Measurements from ENCODE around the gene M1AP. TPM values are rescaled to one million over a fixed set of nuclear protein-coding genes. Genes with fewer than 3 reads are reported as not detected.

Gene M1AP
- not detected in 2 replicates for total RNA-seq

GRCh38 chr2:74648009-74648443 is at the start of gene M1AP:
M1AP (minus strand) TSS chr2:74648330; CDS start chr2:74640275, 8,055 bp downstream.

DNA sequence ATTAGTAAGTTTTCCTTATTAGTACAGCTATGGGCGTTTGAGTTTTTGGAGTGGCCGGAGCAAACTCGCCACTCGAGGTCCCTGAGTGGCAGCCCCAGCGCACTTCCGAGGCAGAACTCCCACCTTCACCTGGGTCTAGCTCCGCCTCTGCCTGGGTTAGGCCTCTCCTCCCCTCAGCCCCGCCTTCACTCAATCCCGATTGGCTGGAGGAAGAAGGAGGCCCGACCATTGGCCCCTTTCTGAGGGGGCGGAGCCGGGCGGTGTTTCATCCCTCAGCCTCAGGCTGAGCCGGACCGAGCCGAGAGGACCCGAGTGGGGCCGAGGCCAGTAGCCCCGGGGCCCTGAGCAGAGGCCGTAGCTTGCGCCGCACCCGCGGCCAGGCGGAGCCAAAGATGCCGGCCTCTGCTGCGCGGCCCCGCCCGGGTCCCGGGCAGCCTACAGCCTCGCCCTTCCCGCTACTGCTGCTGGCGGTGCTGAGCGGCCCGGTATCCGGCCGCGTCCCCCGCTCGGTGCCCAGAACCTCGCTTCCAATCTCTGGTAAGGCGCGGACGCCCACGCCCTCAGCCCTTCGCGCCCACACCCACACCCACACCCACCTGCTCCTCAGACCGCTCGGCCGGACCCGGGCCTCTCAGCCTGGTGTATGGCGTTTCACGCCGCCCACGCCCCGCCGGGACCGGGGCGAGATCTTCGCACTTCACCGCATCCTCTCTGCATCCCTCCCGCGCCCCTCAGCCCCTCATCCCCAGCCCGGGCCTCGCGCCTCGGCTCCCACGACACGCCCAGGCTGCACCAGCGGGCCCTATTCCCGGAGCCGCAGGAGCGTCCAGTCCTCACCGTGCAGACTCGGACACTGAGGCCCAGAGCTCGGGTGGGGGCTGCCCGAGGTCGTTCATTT is 6.1 kb upstream of the M1AP start, which contains the start of gene SEMA4F:
Gene SEMA4F, plus strand, starts transcription at position 263 of the 898 bp plus-strand sequence. Its CDS starts 130 bp downstream, at position 393.

DNA sequence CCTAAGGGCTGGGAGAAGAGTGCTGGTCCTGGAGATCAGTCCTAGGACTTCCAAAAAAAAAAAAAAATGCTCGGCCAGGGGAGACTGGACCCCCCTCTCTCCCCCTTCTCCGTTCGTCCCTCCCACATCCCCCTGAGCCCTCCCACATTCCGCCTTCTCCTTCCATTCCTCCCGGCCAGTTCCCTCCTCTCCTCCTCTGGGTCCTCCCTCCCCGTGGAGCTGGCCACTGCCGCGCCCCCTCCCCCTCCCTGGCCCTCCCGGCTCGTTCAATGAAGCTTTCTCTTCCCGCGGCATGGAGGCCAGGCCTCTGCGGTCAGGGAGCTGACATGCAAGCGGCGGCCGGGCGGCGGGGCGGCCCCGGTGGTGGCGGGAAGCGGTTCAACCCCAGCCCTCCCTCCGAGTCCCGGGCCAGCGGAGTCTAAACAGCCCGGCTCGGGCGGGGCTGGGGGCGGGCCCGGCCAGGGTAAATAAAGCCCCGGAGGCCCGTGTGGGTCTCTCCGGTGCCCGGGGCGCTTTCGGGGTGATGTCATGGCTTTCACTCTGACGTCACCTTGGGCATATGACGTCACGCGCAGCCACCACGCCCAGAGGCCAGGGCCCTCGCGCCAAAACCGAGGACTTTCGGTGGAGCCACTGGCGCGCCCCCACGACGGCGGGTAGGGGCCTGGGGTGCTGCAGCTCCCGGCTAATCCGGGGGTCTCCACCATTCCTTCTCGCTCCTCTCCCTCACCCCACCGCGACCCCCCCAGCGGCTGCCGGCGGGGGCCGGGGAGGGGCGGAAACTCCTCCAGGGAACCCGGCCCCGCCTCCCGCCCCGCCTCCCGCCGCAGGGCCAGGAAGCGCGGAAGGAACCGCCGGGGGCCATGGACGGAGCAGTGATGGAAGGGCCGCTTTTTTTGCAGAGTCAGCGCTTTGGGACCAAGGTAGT is 94.0 kb downstream of the M1AP start, which contains the start of the genes DOK1 and LOXL3:
Gene DOK1, plus strand, starts transcription at position 829 of the 928 bp plus-strand sequence. Its CDS starts 35 bp downstream, at position 864.
Gene LOXL3, minus strand, starts transcription at position 51 of the 928 bp plus-strand sequence. CDS start 1,308 bp downstream, outside the sequence.

GRCh38 chr2:74529357-74530238 is 118.5 kb downstream of the M1AP start, which contains the start of the genes AUP1 and HTRA2:
AUP1 (minus strand) TSS chr2:74529706; CDS start chr2:74529629, 77 bp downstream.
HTRA2 (plus strand) TSS chr2:74529933; CDS start chr2:74530007, 74 bp downstream.

DNA sequence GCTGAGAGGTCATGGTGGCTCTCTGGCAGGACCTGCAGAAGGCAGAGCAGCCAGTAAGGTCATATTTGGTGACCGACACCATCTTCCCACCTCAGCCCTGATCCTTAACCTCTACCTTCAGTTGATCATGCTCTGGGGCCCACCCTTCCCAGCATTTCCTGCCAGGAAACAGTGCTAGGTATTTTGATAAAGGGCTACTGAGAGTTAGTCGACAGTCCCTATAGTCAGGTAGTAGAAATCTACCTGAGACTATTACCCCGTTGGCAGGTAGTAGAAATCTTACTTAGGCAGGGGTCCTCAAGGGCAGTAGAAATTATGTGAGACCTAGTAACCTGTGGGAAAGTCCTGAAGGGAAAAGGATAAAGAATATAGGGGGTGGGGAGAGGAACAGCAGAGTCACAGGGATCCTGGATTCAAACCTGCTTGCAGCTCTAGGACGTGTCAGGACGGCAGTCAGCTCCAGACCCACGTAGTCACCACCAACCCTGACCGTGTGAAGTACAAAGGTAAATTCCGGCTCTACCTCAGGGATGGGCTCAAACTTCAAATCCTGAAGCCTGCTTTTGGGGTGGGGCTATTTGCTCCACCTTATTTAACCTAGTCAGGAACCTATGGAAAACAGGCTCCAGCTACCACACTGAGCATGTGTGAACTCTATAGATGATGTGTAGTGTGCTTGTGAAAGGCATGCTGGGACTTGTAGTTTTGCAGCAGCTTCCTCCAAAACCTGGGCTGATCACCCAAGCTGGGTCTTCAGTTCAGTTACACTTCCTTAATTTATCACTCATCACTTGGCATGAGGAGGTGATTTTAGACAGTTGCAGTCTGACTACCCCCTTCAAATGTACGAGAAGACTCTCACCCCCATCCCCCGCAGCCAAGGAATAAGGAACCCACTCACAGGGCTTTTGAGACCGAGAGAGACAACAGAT is 122.1 kb downstream of the M1AP start, which contains the start of gene DQX1:
Gene DQX1, minus strand, starts transcription at position 515 of the 932 bp plus-strand sequence. Its CDS starts 502 bp downstream, at position 13.

GRCh38 chr2:74514368-74515270 is 133.5 kb downstream of the M1AP start, which contains the start of gene TLX2:
TLX2 (plus strand) TSS chr2:74514450; CDS start chr2:74514807, 357 bp downstream.

Other genes with a start within 250 kb of the M1AP start
- 2.4 and 3.7 TPM in 2 replicates for gene C2orf81, start 226.7 kb downstream of the M1AP start, total RNA-seq
- gene WDR54, start 226.6 kb downstream of the M1AP start, total RNA-seq: 58.3 and 76.0 TPM in 2 replicates
- 14.0 and 17.0 TPM in 2 replicates for gene RTKN, start 206.4 kb downstream of the M1AP start, total RNA-seq
- 15.5 and 21.4 TPM in 2 replicates for gene INO80B, start 193.2 kb downstream of the M1AP start, total RNA-seq
- gene WBP1, start 189.9 kb downstream of the M1AP start, total RNA-seq: 81.7 and 84.0 TPM in 2 replicates
- 58.9 and 61.0 TPM in 2 replicates for gene MOGS, start 182.9 kb downstream of the M1AP start, total RNA-seq
- gene MRPL53, start 175.7 kb downstream of the M1AP start, total RNA-seq: 44.2 and 45.5 TPM in 2 replicates
- 6.4 and 10.6 TPM in 2 replicates for gene CCDC142, start 165.3 kb downstream of the M1AP start, total RNA-seq
- 20.8 and 21.4 TPM in 2 replicates for gene TTC31, start 165.2 kb downstream of the M1AP start, total RNA-seq
- gene LBX2, start 148.7 kb downstream of the M1AP start, total RNA-seq: 1.3 and 3.4 TPM in 2 replicates
- gene PCGF1, start 140.6 kb downstream of the M1AP start, total RNA-seq: 16.6 and 18.3 TPM in 2 replicates
- 0.15 and 0.34 TPM in 2 replicates for gene TLX2, start 133.9 kb downstream of the M1AP start, total RNA-seq
- gene DQX1, start 122.1 kb downstream of the M1AP start, total RNA-seq: not detected in 2 replicates
- gene AUP1, start 118.6 kb downstream of the M1AP start, total RNA-seq: 84.2 and 87.9 TPM in 2 replicates
- 31.4 and 36.4 TPM in 2 replicates for gene HTRA2, start 118.4 kb downstream of the M1AP start, total RNA-seq
- 10.1 and 10.7 TPM in 2 replicates for gene LOXL3, start 94.4 kb downstream of the M1AP start, total RNA-seq
- gene DOK1, start 93.6 kb downstream of the M1AP start, total RNA-seq: 20.1 and 23.0 TPM in 2 replicates
- 5.4 and 5.5 TPM in 2 replicates for gene SEMA4F, start 5.9 kb upstream of the M1AP start, total RNA-seq
- 4.2 and 4.6 TPM in 2 replicates for gene HK2, start 185.8 kb upstream of the M1AP start, total RNA-seq

All from bronchus fibroblast of lung (primary cell).